ENCODE measurements around the gene RMI2.

The RMI2 gene

DNA sequence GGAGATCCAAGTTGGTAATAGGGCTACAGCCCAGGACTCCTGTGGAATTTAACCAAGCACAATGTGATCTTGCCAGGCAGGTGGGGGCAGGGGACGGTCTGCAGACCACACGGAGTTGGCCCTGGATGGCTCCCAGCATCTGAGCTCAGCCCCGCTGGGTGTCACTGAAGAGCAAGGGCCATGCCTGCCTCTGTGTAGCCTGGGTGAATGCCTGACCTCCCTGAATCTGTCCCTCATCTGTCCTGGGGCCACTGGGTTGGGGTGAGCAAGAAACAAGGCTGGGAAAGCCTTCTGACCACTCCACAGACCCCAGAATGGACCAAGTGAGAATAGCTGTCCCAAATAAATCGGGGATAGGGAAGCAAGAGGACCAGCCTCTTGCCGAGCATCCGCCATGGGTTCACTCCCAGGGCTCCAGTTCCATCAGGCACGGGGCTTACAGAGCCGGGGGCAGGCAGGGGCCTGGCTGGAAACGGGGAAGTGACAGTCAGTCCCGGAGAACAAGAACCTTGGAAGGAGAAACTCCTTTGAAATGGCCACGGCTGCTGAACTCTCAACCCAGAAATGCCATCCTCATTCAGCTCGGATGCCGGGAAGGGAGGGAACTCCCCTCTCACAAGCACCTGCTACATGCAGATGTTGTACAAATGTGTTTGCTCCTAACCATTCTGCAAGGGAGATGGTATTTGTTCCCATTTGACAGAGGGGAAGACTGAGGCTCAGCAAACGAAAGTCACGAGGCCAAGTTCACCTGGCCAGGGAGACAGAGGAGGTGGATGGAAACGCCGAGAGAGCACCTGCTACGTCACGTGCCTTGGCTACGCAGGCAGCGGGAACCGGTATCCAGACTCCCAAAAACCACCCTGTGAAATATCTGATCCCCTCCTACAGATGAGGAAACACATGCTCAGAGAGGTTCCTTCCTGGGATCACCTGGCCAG, 50.0 kb downstream of the RMI2 start:
- H3K79me2 ChIP-seq: no peaks in the 10 kb centered on the region
- H3K4me3 ChIP-seq (ENCODE audit: low read depth, low read length): no peak overlapping the region
- H3K4me2 ChIP-seq (ENCODE audit: low read length): no peak overlapping the region
- H3K9me3 ChIP-seq (ENCODE audit: control insufficient read depth, low read length): no peaks in the 10 kb centered on the region
- H2AFZ ChIP-seq: no peak overlapping the region
- H3K9ac ChIP-seq: no peak overlapping the region
- no peak overlapping the region for H3K27ac ChIP-seq
- TF ChIP-seq, protein P1, sequence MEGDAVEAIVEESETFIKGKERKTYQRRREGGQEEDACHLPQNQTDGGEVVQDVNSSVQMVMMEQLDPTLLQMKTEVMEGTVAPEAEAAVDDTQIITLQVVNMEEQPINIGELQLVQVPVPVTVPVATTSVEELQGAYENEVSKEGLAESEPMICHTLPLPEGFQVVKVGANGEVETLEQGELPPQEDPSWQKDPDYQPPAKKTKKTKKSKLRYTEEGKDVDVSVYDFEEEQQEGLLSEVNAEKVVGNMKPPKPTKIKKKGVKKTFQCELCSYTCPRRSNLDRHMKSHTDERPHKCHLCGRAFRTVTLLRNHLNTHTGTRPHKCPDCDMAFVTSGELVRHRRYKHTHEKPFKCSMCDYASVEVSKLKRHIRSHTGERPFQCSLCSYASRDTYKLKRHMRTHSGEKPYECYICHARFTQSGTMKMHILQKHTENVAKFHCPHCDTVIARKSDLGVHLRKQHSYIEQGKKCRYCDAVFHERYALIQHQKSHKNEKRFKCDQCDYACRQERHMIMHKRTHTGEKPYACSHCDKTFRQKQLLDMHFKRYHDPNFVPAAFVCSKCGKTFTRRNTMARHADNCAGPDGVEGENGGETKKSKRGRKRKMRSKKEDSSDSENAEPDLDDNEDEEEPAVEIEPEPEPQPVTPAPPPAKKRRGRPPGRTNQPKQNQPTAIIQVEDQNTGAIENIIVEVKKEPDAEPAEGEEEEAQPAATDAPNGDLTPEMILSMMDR (IDR thresholded peaks at IDR 0.05): no peak
- no peaks in the 10 kb centered on the region for H3K27me3 ChIP-seq (ENCODE audit: control insufficient read depth, insufficient read depth, low read length)
- no peaks in the 10 kb centered on the region for H3K36me3 ChIP-seq (ENCODE audit: control insufficient read depth, insufficient read depth, low read length)
- no peaks in the 10 kb centered on the region for H3K4me1 ChIP-seq

DNA sequence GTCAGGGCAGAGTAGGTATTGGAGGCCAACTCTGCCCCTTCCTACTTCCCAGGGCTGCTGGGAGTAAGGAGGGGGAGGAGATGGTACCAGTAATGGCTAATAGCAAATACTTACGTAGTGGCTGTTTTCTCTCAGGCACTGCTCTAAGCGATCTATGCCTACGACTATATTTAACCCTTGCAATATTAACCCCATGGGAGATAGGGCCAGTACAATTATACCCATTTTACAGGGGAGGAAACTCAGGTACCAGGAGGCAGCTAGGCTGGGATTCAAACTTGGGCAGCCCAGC, 50.6 kb downstream of the RMI2 start:
- no peak overlapping the region for H3K4me2 ChIP-seq (ENCODE audit: low read length)
- no peak overlapping the region for H3K27ac ChIP-seq
- H3K9ac ChIP-seq: no peak overlapping the region
- H2AFZ ChIP-seq: no peak overlapping the region
- no peaks in the 10 kb centered on the region for H3K79me2 ChIP-seq
- no peak overlapping the region for H3K4me3 ChIP-seq (ENCODE audit: low read depth, low read length)
- no peaks in the 10 kb centered on the region for H3K27me3 ChIP-seq (ENCODE audit: control insufficient read depth, insufficient read depth, low read length)
- no peaks in the 10 kb centered on the region for H3K36me3 ChIP-seq (ENCODE audit: control insufficient read depth, insufficient read depth, low read length)
- H3K9me3 ChIP-seq (ENCODE audit: control insufficient read depth, low read length): no peaks in the 10 kb centered on the region
- TF ChIP-seq, protein P1 (IDR thresholded peaks at IDR 0.05): no peak
- H3K4me1 ChIP-seq: no peaks in the 10 kb centered on the region

DNA sequence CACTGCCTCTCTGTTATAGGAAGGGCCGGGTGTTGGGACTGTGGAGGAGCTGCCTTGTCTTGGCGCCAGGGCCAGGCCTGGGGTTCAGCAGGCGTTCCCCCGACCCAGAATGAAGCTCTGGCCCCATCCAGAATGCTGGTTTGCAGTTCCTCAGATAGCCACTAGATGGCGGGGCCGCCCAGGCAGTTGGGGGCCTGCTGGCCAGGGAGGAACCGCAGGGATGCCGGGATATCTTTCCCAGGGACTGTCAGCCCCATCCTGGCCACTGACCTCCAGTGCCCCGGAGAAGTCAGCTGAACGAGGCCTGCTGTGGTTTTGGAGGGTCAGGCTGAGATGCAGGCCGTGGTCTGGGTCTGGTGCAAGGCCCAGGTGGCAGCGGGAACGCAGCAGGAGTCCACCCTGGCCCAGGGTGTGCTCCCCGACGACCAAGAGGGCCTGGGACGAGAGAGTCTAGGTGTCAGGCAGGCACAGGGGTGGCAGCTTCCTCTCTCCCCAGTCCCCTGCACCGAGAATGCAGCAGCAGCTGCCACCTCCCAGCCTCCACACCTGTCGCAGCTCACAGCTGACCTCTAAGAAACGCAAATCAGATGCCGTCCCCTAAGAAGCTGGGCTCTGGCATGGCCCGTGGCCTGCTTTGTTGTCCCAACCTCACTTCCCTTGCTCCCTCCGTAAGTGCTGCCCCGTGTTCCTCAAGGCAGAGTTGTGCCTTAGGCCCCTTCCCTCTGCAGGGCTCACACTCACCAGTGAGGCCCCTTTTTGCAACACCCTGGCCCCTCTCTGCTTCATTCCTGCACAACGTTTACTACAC, 51.2 kb downstream of the RMI2 start:
- Histone ChIP-seq H3K27me3 (ENCODE audit: control insufficient read depth, insufficient read depth, low read length) (no peaks in the 10 kb centered on the region), H3K4me1 (no peaks in the 10 kb centered on the region), H3K79me2 (no peaks in the 10 kb centered on the region), H2AFZ (no peak overlapping the region), H3K4me3 (ENCODE audit: low read depth, low read length) (no peak overlapping the region), H3K36me3 (ENCODE audit: control insufficient read depth, insufficient read depth, low read length) (no peaks in the 10 kb centered on the region), H3K4me2 (ENCODE audit: low read length) (no peak overlapping the region), H3K27ac (no peak overlapping the region), H3K9ac (no peak overlapping the region), H3K9me3 (ENCODE audit: control insufficient read depth, low read length) (no peaks in the 10 kb centered on the region)
- TF ChIP-seq, protein P1 (IDR thresholded peaks at IDR 0.05): peak; percentile 99

DNA sequence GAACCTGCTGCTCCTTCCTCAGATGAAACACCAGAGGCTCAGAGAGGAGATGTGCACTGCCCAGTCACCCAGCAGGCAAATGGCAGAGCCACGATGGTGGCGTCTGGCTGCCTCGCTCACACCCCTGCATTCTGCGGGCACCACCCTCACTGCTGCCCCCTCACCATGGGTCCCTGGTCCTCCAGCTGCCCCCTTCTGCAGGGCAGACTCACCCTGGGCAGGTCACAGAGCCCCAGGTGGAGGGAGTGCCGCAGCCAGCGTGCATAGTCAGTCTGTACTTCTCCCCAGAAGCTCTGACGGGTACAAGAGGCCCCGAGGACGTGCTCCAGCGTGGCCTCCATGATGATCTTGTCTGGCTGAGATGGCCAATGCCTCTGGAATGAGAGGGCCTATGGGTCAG, 52.9 kb downstream of the RMI2 start:
- Histone ChIP-seq H3K4me1 (no peaks in the 10 kb centered on the region), H3K4me3 (ENCODE audit: low read depth, low read length) (no peak overlapping the region), H3K4me2 (ENCODE audit: low read length) (no peak overlapping the region), H3K79me2 (no peaks in the 10 kb centered on the region), H3K9ac (no peak overlapping the region), H3K9me3 (ENCODE audit: control insufficient read depth, low read length) (no peaks in the 10 kb centered on the region), H2AFZ (no peak overlapping the region), H3K27me3 (ENCODE audit: control insufficient read depth, insufficient read depth, low read length) (no peaks in the 10 kb centered on the region), H3K36me3 (ENCODE audit: control insufficient read depth, insufficient read depth, low read length) (no peaks in the 10 kb centered on the region), H3K27ac (no peak overlapping the region)
- TF ChIP-seq, protein P1 (IDR thresholded peaks at IDR 0.05): no peak

Measured in parathyroid adenoma (tissue), 2 donors.